H9 (cell line): Measurements from ENCODE around the gene RAPGEF6. TPM values are rescaled to one million over a fixed set of nuclear protein-coding genes. Genes with fewer than 3 reads are reported as not detected.

Experiments used
- DNase-seq: peaks from one replicate; pipeline ENCODE4 v3.0.0-alpha.2; 2017
- H2AFZ ChIP-seq: one replicate; pipeline ENCODE4 v1.6.1; 2013; ENCODE audit warnings: mild to moderate bottlenecking, low read length, control low read depth, moderate library complexity
- H2AK5ac ChIP-seq: 2 replicates; pipeline ENCODE4 v1.6.1; 2013; ENCODE audit warnings: low read length, control low read depth, mixed read lengths; ENCODE audit not compliant: insufficient read length
- H2BK120ac ChIP-seq: one replicate; pipeline ENCODE4 v1.6.1; 2013; ENCODE audit warnings: low read depth, mild to moderate bottlenecking, low read length, control low read depth, inconsistent platforms; ENCODE audit not compliant: poor library complexity, severe bottlenecking
- H2BK12ac ChIP-seq: 2 replicates; pipeline ENCODE4 v1.6.1; 2013; ENCODE audit warnings: low read length, control low read depth, mixed read lengths, low read depth; ENCODE audit not compliant: insufficient read length
- H2BK15ac ChIP-seq: 2 replicates; pipeline ENCODE4 v1.6.1; 2013; ENCODE audit warnings: low read depth, low read length, control low read depth
- H2BK20ac ChIP-seq: one replicate; pipeline ENCODE4 v1.6.1; 2013; ENCODE audit warnings: low read depth, mild to moderate bottlenecking, low read length, control low read depth, inconsistent platforms; ENCODE audit not compliant: poor library complexity, severe bottlenecking
- H2BK5ac ChIP-seq: 2 replicates; pipeline ENCODE4 v1.6.1; 2013; ENCODE audit warnings: low read length, control low read depth, mixed read lengths; ENCODE audit not compliant: insufficient read length
- H3K14ac ChIP-seq: 2 replicates; pipeline ENCODE4 v1.6.1; 2013; ENCODE audit warnings: low read length, control low read depth; ENCODE audit not compliant: insufficient read depth
- H3K18ac ChIP-seq: 2 replicates; pipeline ENCODE4 v1.6.1; 2013; ENCODE audit warnings: low read depth, mild to moderate bottlenecking, mixed read lengths, low read length, control low read depth; ENCODE audit not compliant: insufficient read length
- H3K23ac ChIP-seq: 2 replicates; pipeline ENCODE4 v1.6.1; 2013; ENCODE audit warnings: low read length, control low read depth, mixed read lengths, low read depth; ENCODE audit not compliant: insufficient read length
- H3K23me2 ChIP-seq: 2 replicates; pipeline ENCODE4 v1.6.1; 2013; ENCODE audit warnings: low read depth, mild to moderate bottlenecking, mixed read lengths, low read length, control low read depth; ENCODE audit not compliant: insufficient read length, poor library complexity, severe bottlenecking
- H3K27ac ChIP-seq: 2 replicates; pipeline ENCODE4 v1.5.1; 2013; ENCODE audit warnings: low read length, control low read depth, mixed read lengths, low read depth; ENCODE audit not compliant: insufficient read length
- H3K27me3 ChIP-seq: 2 replicates; pipeline ENCODE4 v1.6.1; 2013; ENCODE audit warnings: low read length, control low read depth, inconsistent platforms; ENCODE audit not compliant: insufficient read depth
- H3K4ac ChIP-seq: 2 replicates; pipeline ENCODE4 v1.6.1; 2013; ENCODE audit warnings: low read depth, mild to moderate bottlenecking, control low read depth, inconsistent platforms, low read length, moderate library complexity
- H3K4me1 ChIP-seq: 2 replicates; pipeline ENCODE4 v1.6.1; 2013; ENCODE audit warnings: low read length, control low read depth, inconsistent platforms; ENCODE audit not compliant: insufficient read depth
- H3K4me2 ChIP-seq: 2 replicates; pipeline ENCODE4 v1.6.1; 2013; ENCODE audit warnings: low read length, control low read depth, mixed read lengths; ENCODE audit not compliant: insufficient read length, insufficient read depth
- H3K56ac ChIP-seq: 2 replicates; pipeline ENCODE4 v1.6.1; 2013; ENCODE audit warnings: low read depth, mild to moderate bottlenecking, mixed read lengths, low read length, control low read depth; ENCODE audit not compliant: insufficient read length
- H3K79me1 ChIP-seq: 2 replicates; pipeline ENCODE4 v1.6.1; 2013; ENCODE audit warnings: low read depth, mild to moderate bottlenecking, moderate library complexity, low read length, control low read depth, inconsistent platforms; ENCODE audit not compliant: insufficient read depth, poor library complexity, severe bottlenecking
- H3K79me2 ChIP-seq: 2 replicates; pipeline ENCODE4 v1.6.1; 2013; ENCODE audit warnings: low read length, control low read depth, inconsistent platforms; ENCODE audit not compliant: insufficient read depth
- H3K9ac ChIP-seq: 2 replicates; pipeline ENCODE4 v1.6.1; 2013; ENCODE audit warnings: low read length, control low read depth, mixed read lengths; ENCODE audit not compliant: insufficient read length; ENCODE audit errors: extremely low read depth
- H3K9me3 ChIP-seq: one replicate; pipeline ENCODE4 v1.6.1; 2013; ENCODE audit warnings: low read depth, low read length, inconsistent platforms; ENCODE audit not compliant: control insufficient read depth
- H3T11ph ChIP-seq: one replicate; pipeline ENCODE4 v1.6.1; 2013; ENCODE audit warnings: mild to moderate bottlenecking, low read length, control low read depth, inconsistent platforms
- H4K20me1 ChIP-seq: one replicate; pipeline ENCODE4 v1.6.1; 2013; ENCODE audit not compliant: control insufficient read depth, insufficient read length, insufficient read depth
- H4K5ac ChIP-seq: 2 replicates; pipeline ENCODE4 v1.6.1; 2013; ENCODE audit warnings: low read depth, mild to moderate bottlenecking, mixed read lengths, low read length, control low read depth; ENCODE audit not compliant: insufficient read length
- H4K8ac ChIP-seq: replicated peaks from 2 replicates; pipeline ENCODE4 v1.6.1; 2013; ENCODE audit warnings: low read length, control low read depth, mixed read lengths, low read depth; ENCODE audit not compliant: insufficient read length
- H4K91ac ChIP-seq: 2 replicates; pipeline ENCODE4 v1.6.1; 2013; ENCODE audit warnings: low read depth, mild to moderate bottlenecking, moderate library complexity, mixed read lengths, low read length, control low read depth; ENCODE audit not compliant: insufficient read length
- H3K27ac Mint-ChIP-seq, 3 experiments: 2 replicates in 2 of 3; 3 replicates in 1 of 3; pipeline ENCODE4 v1.8.0; 2020 to 2021; ENCODE audit warnings: mixed read lengths in 3 of 3, mild to moderate bottlenecking in 1 of 3, moderate library complexity in 1 of 3
- H3K27me3 Mint-ChIP-seq: 2 replicates; pipeline ENCODE4 v1.8.0; 2021; ENCODE audit warnings: low read depth, mild to moderate bottlenecking, moderate library complexity, mixed read lengths
- H3K36me3 Mint-ChIP-seq, 3 experiments: 2 replicates in 2 of 3; 3 replicates in 1 of 3; pipeline ENCODE4 v1.8.0; 2020 to 2021; ENCODE audit warnings: low read depth in 3 of 3, mixed read lengths in 3 of 3; ENCODE audit not compliant: insufficient read depth in 1 of 3
- H3K4me1 Mint-ChIP-seq, 2 experiments: 2 replicates each; pipeline ENCODE4 v1.8.0; 2020; ENCODE audit warnings: mixed read lengths in 2 of 2
- H3K4me3 Mint-ChIP-seq, 2 experiments: 2 replicates in 1 of 2; 3 replicates in 1 of 2; pipeline ENCODE4 v1.8.0; 2020 to 2021; ENCODE audit warnings: mild to moderate bottlenecking in 2 of 2, mixed read lengths in 2 of 2, moderate library complexity in 1 of 2
- H3K9me3 Mint-ChIP-seq, 2 experiments: 2 replicates in 1 of 2; 3 replicates in 1 of 2; pipeline ENCODE4 v1.8.0; 2020; ENCODE audit warnings: mild to moderate bottlenecking in 2 of 2, mixed read lengths in 2 of 2, moderate library complexity in 1 of 2
- CTCF ChIP-seq: fragments of 200-600 bp; sonication (generic); conservative IDR thresholded peaks from 3 replicates; pipeline ENCODE4 v1.8.0; 2021; ENCODE audit warnings: antibody characterized with exemption, mild to moderate bottlenecking
- WGBS: extraction: QIAGEN DNeasy Blood & Tissue Kit; methylation state at CpG from one replicate; pipeline ENCODE4 v1.1.7; 2013; ENCODE audit warnings: missing lambda C conversion rate, low lambda C conversion rate, mixed read lengths; ENCODE audit not compliant: insufficient read length; ENCODE audit errors: extremely low coverage; 5-methylcytosine and 5-hydroxymethylcytosine counted together
- total RNA-seq: library from RNA; stranded (reverse); gene quantifications from 2 replicates; pipeline ENCODE4 v1.2.1, GENCODE V29; 2021

RAPGEF6 gene
- total RNA-seq, 1 experiment from 2014 or later, result 19.7 TPM

DNA sequence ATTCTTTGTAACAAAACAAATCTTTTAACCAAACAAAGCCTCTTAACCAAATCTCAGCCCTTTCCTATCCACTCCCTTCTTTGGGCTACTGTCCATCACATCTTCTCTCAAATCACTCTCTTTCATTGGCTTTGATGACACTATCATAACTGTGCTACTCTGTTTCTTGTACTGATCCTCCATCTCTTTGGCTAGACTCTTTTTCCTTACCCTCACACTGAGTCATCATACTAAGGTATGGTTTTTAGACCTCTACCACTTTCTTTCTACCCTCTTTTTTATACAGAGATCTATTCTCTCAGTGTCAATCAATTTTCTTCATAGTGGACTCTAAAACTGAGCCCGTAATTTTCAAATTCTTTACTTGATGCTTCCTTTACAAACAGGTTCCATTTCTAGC, 174.9 kb downstream of the RAPGEF6 start:
- whole genome bisulfite sequencing, result no CpG with 5 or more reads among the region's 1 CpG
- no peaks in the 10 kb centered on the region; a peak in 1 of 5 replicates for H3K9me3 Mint-ChIP-seq
- no peaks in the 10 kb centered on the region for H3K4me1 ChIP-seq

More for the DNA sequence above, 174.9 kb downstream of the RAPGEF6 start:
- H3K4me2 ChIP-seq, result no peak overlapping the region
- no peaks in the 10 kb centered on the region for H3K79me1 ChIP-seq
- H2BK15ac ChIP-seq, result no peak overlapping the region
- no peak overlapping the region for H3K14ac ChIP-seq
- Mint-ChIP-seq H3K27ac (no peak overlapping the region), H3K4me1 (no peaks in the 10 kb centered on the region), H3K27me3 (no peaks in the 10 kb centered on the region), H3K36me3 (peaks cover 9 to 31% (median 19%) of the 10 kb centered on the region in 3 experiments), H3K4me3 (no peak overlapping the region)
- no peak overlapping the region for H2AK5ac ChIP-seq
- H4K5ac ChIP-seq, result no peak overlapping the region
- TF ChIP-seq CTCF, result no peak
- H2BK12ac ChIP-seq, result no peak overlapping the region
- no peak overlapping the region for H3K56ac ChIP-seq
- no peak overlapping the region for H4K8ac ChIP-seq
- H3K18ac ChIP-seq, result no peak overlapping the region
- no peak overlapping the region for H2BK5ac ChIP-seq
- no peak overlapping the region for H2AFZ ChIP-seq
- H3K9ac ChIP-seq, result no peak overlapping the region
- no peak overlapping the region for H3T11ph ChIP-seq
- DNase-seq, result no peak
- H2BK120ac ChIP-seq, result no peak overlapping the region
- H3K23me2 ChIP-seq, result no peaks in the 10 kb centered on the region
- no peak overlapping the region for H3K23ac ChIP-seq
- no peak overlapping the region for H3K27ac ChIP-seq
- H3K4ac ChIP-seq, result no peak overlapping the region
- H4K91ac ChIP-seq, result no peak overlapping the region
- H2BK20ac ChIP-seq, result no peak overlapping the region
- H3K27me3 ChIP-seq, result no peaks in the 10 kb centered on the region
- no peaks in the 10 kb centered on the region for H4K20me1 ChIP-seq
- H3K79me2 ChIP-seq, result no peaks in the 10 kb centered on the region
- H3K9me3 ChIP-seq, result no peaks in the 10 kb centered on the region
